Measurements from ENCODE around the gene EGF. TPM values are rescaled to one million over a fixed set of nuclear protein-coding genes. Genes with fewer than 3 reads are reported as not detected.

Gene EGF
- total RNA-seq, 1 experiment from 2014 or later, result 0.25 TPM

DNA sequence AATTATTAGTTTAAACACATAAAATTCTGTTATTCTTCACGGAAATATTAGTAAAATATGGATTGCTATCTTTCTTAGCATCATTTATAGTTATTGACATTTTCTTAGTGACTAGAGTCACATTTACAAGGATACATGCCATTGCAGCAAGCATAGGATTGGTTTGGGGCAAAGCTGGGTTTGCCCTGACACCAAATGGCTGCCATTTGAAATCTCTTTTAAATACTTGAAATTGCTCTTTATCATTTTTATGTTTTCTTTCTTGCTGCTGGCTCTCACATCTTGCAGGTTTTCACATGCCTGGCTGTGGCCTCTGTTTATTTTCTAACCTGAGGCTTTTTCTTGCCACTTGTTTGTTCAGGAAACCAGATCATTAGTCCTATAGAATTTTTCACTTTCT lies 39.9 kb downstream of the EGF start:
- H3K4me1 ChIP-seq, result no peaks in the 10 kb centered on the region
- H3K36me3 ChIP-seq (ENCODE audit: control insufficient read depth, insufficient read depth, low read length), result no peaks in the 10 kb centered on the region
- Mint-ChIP-seq H3K36me3 (ENCODE audit: insufficient read depth, unreplicated experiment) (no peaks in the 10 kb centered on the region), H3K4me1 (ENCODE audit: low read depth, unreplicated experiment) (no peaks in the 10 kb centered on the region), H3K4me3 (ENCODE audit: unreplicated experiment) (no peak overlapping the region), H3K27me3 (ENCODE audit: insufficient read depth, unreplicated experiment) (no peaks in the 10 kb centered on the region), H3K9me3 (ENCODE audit: unreplicated experiment) (no peaks in the 10 kb centered on the region), H3K27ac (ENCODE audit: unreplicated experiment) (no peak overlapping the region)
- no peak overlapping the region for H3K4me3 ChIP-seq (ENCODE audit: low read depth, low read length)
- TF ChIP-seq, protein P1, sequence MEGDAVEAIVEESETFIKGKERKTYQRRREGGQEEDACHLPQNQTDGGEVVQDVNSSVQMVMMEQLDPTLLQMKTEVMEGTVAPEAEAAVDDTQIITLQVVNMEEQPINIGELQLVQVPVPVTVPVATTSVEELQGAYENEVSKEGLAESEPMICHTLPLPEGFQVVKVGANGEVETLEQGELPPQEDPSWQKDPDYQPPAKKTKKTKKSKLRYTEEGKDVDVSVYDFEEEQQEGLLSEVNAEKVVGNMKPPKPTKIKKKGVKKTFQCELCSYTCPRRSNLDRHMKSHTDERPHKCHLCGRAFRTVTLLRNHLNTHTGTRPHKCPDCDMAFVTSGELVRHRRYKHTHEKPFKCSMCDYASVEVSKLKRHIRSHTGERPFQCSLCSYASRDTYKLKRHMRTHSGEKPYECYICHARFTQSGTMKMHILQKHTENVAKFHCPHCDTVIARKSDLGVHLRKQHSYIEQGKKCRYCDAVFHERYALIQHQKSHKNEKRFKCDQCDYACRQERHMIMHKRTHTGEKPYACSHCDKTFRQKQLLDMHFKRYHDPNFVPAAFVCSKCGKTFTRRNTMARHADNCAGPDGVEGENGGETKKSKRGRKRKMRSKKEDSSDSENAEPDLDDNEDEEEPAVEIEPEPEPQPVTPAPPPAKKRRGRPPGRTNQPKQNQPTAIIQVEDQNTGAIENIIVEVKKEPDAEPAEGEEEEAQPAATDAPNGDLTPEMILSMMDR (IDR thresholded peaks at IDR 0.05; ENCODE audit: insufficient read depth in 1 of 2, low read depth in 1 of 2, low read length in 1 of 2, severe bottlenecking in 1 of 2, unreplicated experiment in 1 of 2), result no peak
- H3K9me3 ChIP-seq, result no peaks in the 10 kb centered on the region
- ChIA-PET POLR2A (no interaction called here), CTCF (no interaction called here)
- intact Hi-C loops (cut with micrococcal nuclease; ENCODE audit: unreplicated experiment), result no loop called here
- BruUV-seq (replicated peaks), result no TSS peak
- DNase-seq, result no peak
- H3K27me3 ChIP-seq (replicated peaks; ENCODE audit: control insufficient read depth, insufficient read depth, low read length), result no peaks in the 10 kb centered on the region

DNA sequence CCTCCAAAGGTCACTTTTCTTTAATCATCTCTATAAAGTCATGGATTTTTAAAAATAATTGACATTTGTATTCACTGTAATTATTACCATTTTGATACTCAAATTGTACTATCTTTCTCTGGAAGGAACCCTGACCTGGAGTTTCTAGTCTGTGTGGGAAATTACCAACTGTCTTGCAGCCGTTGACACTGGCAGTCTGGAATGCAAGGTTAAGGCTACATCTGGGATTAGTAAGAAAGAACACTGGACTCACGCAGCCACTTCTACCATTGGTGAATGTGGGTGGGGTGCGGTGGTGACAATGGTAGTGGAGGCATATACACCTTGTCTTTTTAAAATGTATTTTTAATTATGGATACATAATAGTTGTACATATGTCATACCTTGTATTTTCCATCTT lies 40.9 kb downstream of the EGF start:
- Mint-ChIP-seq H3K4me3 (ENCODE audit: unreplicated experiment) (no peak overlapping the region), H3K4me1 (ENCODE audit: low read depth, unreplicated experiment) (no peaks in the 10 kb centered on the region), H3K9me3 (ENCODE audit: unreplicated experiment) (no peaks in the 10 kb centered on the region), H3K27ac (ENCODE audit: unreplicated experiment) (no peak overlapping the region), H3K27me3 (ENCODE audit: insufficient read depth, unreplicated experiment) (no peaks in the 10 kb centered on the region), H3K36me3 (ENCODE audit: insufficient read depth, unreplicated experiment) (no peaks in the 10 kb centered on the region)
- no peak overlapping the region for H3K4me3 ChIP-seq (ENCODE audit: low read depth, low read length)
- no peak for DNase-seq
- no peaks in the 10 kb centered on the region for H3K4me1 ChIP-seq
- H3K9me3 ChIP-seq, result no peaks in the 10 kb centered on the region
- no TSS peak for BruUV-seq (replicated peaks)
- POLR2A ChIA-PET, result no interaction called here
- intact Hi-C loops (cut with micrococcal nuclease; ENCODE audit: unreplicated experiment), result no loop called here
- no peaks in the 10 kb centered on the region for H3K36me3 ChIP-seq (ENCODE audit: control insufficient read depth, insufficient read depth, low read length)
- CTCF ChIA-PET, result no interaction called here
- TF ChIP-seq, protein P1 (IDR thresholded peaks at IDR 0.05; ENCODE audit: insufficient read depth in 1 of 2, low read depth in 1 of 2, low read length in 1 of 2, severe bottlenecking in 1 of 2, unreplicated experiment in 1 of 2), result no peak
- no peaks in the 10 kb centered on the region for H3K27me3 ChIP-seq (replicated peaks; ENCODE audit: control insufficient read depth, insufficient read depth, low read length)

DNA sequence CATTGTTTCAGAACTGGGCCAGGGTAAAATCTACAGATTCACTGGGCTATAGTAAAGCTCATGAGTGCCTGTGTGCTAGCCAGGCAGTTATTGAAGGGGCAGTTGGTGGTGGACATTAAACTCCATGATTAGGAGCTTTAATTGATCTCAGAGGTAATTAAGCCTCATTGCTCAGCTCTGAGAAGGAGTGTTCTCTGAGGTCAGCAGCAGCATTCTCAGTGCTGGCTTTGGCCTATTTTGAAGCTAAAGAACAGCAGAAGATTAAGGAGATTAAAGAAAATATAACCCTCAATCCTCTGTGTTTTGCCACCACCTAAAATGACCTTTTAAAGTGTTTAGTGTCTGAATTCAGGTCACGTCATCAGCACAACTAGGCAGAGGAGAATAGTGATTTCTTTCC lies 42.5 kb downstream of the EGF start:
- Mint-ChIP-seq H3K4me3 (ENCODE audit: unreplicated experiment) (no peak overlapping the region), H3K27ac (ENCODE audit: unreplicated experiment) (no peak overlapping the region), H3K9me3 (ENCODE audit: unreplicated experiment) (no peaks in the 10 kb centered on the region), H3K4me1 (ENCODE audit: low read depth, unreplicated experiment) (no peaks in the 10 kb centered on the region), H3K27me3 (ENCODE audit: insufficient read depth, unreplicated experiment) (no peaks in the 10 kb centered on the region), H3K36me3 (ENCODE audit: insufficient read depth, unreplicated experiment) (no peaks in the 10 kb centered on the region)
- ChIA-PET CTCF (no interaction called here), POLR2A (no interaction called here)
- no peak for DNase-seq
- Histone ChIP-seq H3K4me3 (ENCODE audit: low read depth, low read length) (no peak overlapping the region), H3K36me3 (ENCODE audit: control insufficient read depth, insufficient read depth, low read length) (no peaks in the 10 kb centered on the region), H3K4me1 (no peaks in the 10 kb centered on the region), H3K27me3 (replicated peaks; ENCODE audit: control insufficient read depth, insufficient read depth, low read length) (no peaks in the 10 kb centered on the region), H3K9me3 (no peaks in the 10 kb centered on the region)
- no TSS peak for BruUV-seq (replicated peaks)
- intact Hi-C loops (cut with micrococcal nuclease; ENCODE audit: unreplicated experiment), result no loop called here
- TF ChIP-seq, protein P1 (IDR thresholded peaks at IDR 0.05; ENCODE audit: insufficient read depth in 1 of 2, low read depth in 1 of 2, low read length in 1 of 2, severe bottlenecking in 1 of 2, unreplicated experiment in 1 of 2), result no peak
